SK-N-SH treated with all-trans-retinoic acid at 6 μM for 48 hours (cell line): ENCODE data around the gene CBL.
A peak's percentile ranks its signal among the peaks of the same experiment; 100 is the strongest.

ENCODE experiments used
- ATAC-seq: fragments of 200-7000 bp; cut with Tn5 transposase; 3 replicates; pipeline ENCODE4 v1.9.1; 2020; ENCODE audit warnings: mild to moderate bottlenecking, moderate library complexity
- ARNTL ChIP-seq: fragments of 450-650 bp; formaldehyde crosslinking; IDR thresholded peaks from 2 replicates; pipeline ENCODE4 v1.5.0; 2020; ENCODE audit warnings: low read depth, mild to moderate bottlenecking, moderate library complexity, borderline replicate concordance
- CSDC2 ChIP-seq: fragments of 250-450 bp; sonication (Bioruptor Pico); IDR thresholded peaks from 2 replicates; pipeline ENCODE4 v1.5.0; 2020; ENCODE audit warnings: mild to moderate bottlenecking, moderate library complexity
- ESRRG ChIP-seq: fragments of 250-450 bp; sonication (Bioruptor Pico); IDR thresholded peaks from 2 replicates; pipeline ENCODE4 v1.6.1; 2021; ENCODE audit warnings: mild to moderate bottlenecking
- GLIS3 ChIP-seq: fragments of 250-450 bp; sonication (Bioruptor Pico); IDR thresholded peaks from 2 replicates; pipeline ENCODE4 v1.5.0; 2020; ENCODE audit warnings: mild to moderate bottlenecking, moderate library complexity
- OSR1 ChIP-seq: fragments of 250-450 bp; sonication (Bioruptor Pico); IDR thresholded peaks from 2 replicates; pipeline ENCODE4 v1.8.0; 2022; ENCODE audit warnings: moderate library complexity, mild to moderate bottlenecking, inconsistent platforms
- PPARA ChIP-seq: fragments of 250-450 bp; sonication (Bioruptor Pico); IDR thresholded peaks from 2 replicates; pipeline ENCODE4 v1.5.0; 2020; ENCODE audit warnings: mild to moderate bottlenecking, borderline replicate concordance
- RARB ChIP-seq: fragments of 250-450 bp; sonication (Bioruptor Pico); IDR thresholded peaks from 2 replicates; pipeline ENCODE4 v1.8.0; 2021; ENCODE audit warnings: mild to moderate bottlenecking, moderate library complexity
- SNAI2 ChIP-seq: fragments of 250-450 bp; sonication (Bioruptor Pico); IDR thresholded peaks from 2 replicates; pipeline ENCODE4 v1.5.0; 2020; ENCODE audit warnings: mild to moderate bottlenecking, moderate library complexity
- TCF4 ChIP-seq: fragments of 250-450 bp; sonication (Bioruptor Pico); IDR thresholded peaks from 2 replicates; pipeline ENCODE4 v1.8.0; 2021; ENCODE audit warnings: mild to moderate bottlenecking, moderate library complexity, borderline replicate concordance
- TOX ChIP-seq: fragments of 250-450 bp; sonication (Bioruptor Pico); IDR thresholded peaks from 2 replicates; pipeline ENCODE4 v1.8.0; 2021; ENCODE audit warnings: mild to moderate bottlenecking, moderate library complexity, borderline replicate concordance
- ZC3H10 ChIP-seq: fragments of 250-450 bp; sonication (Bioruptor Pico); IDR thresholded peaks from 2 replicates; pipeline ENCODE4 v1.5.1; 2021; ENCODE audit warnings: mild to moderate bottlenecking, moderate library complexity
- ZFP3 ChIP-seq: fragments of 250-450 bp; sonication (Bioruptor Pico); IDR thresholded peaks from 2 replicates; pipeline ENCODE4 v1.5.0; 2020; ENCODE audit warnings: mild to moderate bottlenecking, moderate library complexity
- ZFP30 ChIP-seq: fragments of 450-650 bp; formaldehyde crosslinking; IDR thresholded peaks from 2 replicates; pipeline ENCODE4 v1.5.0; 2022; ENCODE audit warnings: mild to moderate bottlenecking, moderate library complexity
- ZNF565 ChIP-seq: fragments of 450-650 bp; formaldehyde crosslinking; conservative IDR thresholded peaks from 2 replicates; pipeline ENCODE4 v1.5.0; 2020; ENCODE audit warnings: low read depth, mild to moderate bottlenecking, moderate library complexity
- ZNF70 ChIP-seq: fragments of 450-650 bp; formaldehyde crosslinking; IDR thresholded peaks from 2 replicates; pipeline ENCODE4 v1.5.0; 2020; ENCODE audit warnings: mild to moderate bottlenecking, moderate library complexity
- ZNF8 ChIP-seq: fragments of 450-650 bp; formaldehyde crosslinking; IDR thresholded peaks from 2 replicates; pipeline ENCODE4 v1.5.0; 2020; ENCODE audit warnings: mild to moderate bottlenecking, moderate library complexity
- TF ChIP-seq, protein P1 (sequence below): fragments of 250-450 bp; sonication (Bioruptor Pico); IDR thresholded peaks from 2 replicates; pipeline ENCODE4 v1.8.0; 2020; ENCODE audit warnings: mild to moderate bottlenecking, moderate library complexity, borderline replicate concordance
- TF ChIP-seq, protein P2 (sequence below): fragments of 250-450 bp; sonication (Bioruptor Pico); IDR thresholded peaks from 2 replicates; pipeline ENCODE4 v1.8.0; 2021; ENCODE audit warnings: low read depth, mild to moderate bottlenecking, moderate library complexity, borderline replicate concordance
- TF ChIP-seq, protein P3 (sequence below): fragments of 250-450 bp; sonication (Bioruptor Pico); IDR thresholded peaks from 2 replicates; pipeline ENCODE4 v1.5.0; 2020; ENCODE audit warnings: mild to moderate bottlenecking, moderate library complexity
- TF ChIP-seq, protein P4 (sequence below): fragments of 250-450 bp; sonication (Bioruptor Pico); IDR thresholded peaks from 2 replicates; pipeline ENCODE4 v1.5.1; 2020; ENCODE audit warnings: low read depth, mild to moderate bottlenecking, moderate library complexity

Gene CBL

DNA sequence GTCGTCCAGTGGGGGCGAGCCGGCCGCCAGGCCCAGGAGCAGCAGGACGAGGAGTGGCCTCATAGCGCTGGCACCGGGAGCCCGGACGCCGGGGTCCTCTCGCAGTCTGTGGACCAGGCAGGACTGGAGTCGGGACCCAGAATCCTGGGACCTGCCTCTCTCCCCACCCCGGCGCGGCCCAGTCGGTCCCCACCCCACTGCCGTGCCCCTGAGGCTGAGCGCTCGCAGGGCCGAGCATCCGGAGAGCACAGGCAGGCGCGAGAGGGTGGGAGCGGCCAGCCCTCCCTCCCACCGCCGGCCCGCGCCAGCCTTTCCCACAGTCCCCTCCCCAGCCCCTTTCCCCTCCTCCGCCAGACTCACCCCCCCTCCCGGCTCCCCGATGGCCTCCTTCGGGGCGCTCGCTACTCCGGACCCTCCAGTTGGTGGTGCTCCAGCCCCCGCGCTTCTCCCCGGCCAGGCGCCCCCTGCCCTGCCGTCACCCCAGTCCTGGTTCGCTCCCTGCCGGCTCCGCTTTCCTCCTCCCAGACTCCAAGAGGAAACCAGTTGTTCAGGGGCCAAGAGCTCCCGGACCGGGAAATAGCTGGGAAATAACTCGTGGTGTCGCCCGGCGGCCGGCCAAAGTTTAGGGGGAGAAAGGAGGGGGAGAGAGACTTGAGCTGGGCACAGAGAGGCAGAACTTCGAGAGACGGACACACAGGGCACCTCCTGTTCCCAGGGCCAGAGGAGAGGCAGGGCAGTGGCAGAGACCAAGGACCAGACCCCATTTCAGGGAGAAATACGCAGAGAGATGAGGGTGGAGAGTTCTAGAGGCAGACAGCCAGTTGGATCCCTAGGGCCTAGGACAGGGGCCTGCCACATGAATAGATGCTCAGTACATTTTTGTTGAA is 134.4 kb downstream of the CBL start, which contains the start of gene C1QTNF5:
C1QTNF5 (minus strand) TSS at position 549 of the 887 bp plus-strand sequence; CDS start at position 63, 486 bp downstream.
- TF ChIP-seq, protein P1, sequence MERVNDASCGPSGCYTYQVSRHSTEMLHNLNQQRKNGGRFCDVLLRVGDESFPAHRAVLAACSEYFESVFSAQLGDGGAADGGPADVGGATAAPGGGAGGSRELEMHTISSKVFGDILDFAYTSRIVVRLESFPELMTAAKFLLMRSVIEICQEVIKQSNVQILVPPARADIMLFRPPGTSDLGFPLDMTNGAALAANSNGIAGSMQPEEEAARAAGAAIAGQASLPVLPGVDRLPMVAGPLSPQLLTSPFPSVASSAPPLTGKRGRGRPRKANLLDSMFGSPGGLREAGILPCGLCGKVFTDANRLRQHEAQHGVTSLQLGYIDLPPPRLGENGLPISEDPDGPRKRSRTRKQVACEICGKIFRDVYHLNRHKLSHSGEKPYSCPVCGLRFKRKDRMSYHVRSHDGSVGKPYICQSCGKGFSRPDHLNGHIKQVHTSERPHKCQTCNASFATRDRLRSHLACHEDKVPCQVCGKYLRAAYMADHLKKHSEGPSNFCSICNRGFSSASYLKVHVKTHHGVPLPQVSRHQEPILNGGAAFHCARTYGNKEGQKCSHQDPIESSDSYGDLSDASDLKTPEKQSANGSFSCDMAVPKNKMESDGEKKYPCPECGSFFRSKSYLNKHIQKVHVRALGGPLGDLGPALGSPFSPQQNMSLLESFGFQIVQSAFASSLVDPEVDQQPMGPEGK (CRISPR knock-in tag) = no peak
- TF ChIP-seq, protein P2, sequence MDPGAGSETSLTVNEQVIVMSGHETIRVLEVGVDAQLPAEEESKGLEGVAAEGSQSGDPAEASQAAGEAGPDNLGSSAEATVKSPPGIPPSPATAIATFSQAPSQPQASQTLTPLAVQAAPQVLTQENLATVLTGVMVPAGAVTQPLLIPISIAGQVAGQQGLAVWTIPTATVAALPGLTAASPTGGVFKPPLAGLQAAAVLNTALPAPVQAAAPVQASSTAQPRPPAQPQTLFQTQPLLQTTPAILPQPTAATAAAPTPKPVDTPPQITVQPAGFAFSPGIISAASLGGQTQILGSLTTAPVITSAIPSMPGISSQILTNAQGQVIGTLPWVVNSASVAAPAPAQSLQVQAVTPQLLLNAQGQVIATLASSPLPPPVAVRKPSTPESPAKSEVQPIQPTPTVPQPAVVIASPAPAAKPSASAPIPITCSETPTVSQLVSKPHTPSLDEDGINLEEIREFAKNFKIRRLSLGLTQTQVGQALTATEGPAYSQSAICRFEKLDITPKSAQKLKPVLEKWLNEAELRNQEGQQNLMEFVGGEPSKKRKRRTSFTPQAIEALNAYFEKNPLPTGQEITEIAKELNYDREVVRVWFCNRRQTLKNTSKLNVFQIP (CRISPR knock-in tag) = no peak
- TF ChIP-seq GLIS3 (CRISPR knock-in tag) = no peak
- no peak for TF ChIP-seq ZNF8 (CRISPR knock-in tag)
- TF ChIP-seq ZNF70 (CRISPR knock-in tag) = no peak
- no peak for TF ChIP-seq ARNTL (CRISPR knock-in tag)
- TF ChIP-seq ZC3H10 (CRISPR knock-in tag) = no peak
- no peak for TF ChIP-seq PPARA (CRISPR knock-in tag)
- TF ChIP-seq, protein P3, sequence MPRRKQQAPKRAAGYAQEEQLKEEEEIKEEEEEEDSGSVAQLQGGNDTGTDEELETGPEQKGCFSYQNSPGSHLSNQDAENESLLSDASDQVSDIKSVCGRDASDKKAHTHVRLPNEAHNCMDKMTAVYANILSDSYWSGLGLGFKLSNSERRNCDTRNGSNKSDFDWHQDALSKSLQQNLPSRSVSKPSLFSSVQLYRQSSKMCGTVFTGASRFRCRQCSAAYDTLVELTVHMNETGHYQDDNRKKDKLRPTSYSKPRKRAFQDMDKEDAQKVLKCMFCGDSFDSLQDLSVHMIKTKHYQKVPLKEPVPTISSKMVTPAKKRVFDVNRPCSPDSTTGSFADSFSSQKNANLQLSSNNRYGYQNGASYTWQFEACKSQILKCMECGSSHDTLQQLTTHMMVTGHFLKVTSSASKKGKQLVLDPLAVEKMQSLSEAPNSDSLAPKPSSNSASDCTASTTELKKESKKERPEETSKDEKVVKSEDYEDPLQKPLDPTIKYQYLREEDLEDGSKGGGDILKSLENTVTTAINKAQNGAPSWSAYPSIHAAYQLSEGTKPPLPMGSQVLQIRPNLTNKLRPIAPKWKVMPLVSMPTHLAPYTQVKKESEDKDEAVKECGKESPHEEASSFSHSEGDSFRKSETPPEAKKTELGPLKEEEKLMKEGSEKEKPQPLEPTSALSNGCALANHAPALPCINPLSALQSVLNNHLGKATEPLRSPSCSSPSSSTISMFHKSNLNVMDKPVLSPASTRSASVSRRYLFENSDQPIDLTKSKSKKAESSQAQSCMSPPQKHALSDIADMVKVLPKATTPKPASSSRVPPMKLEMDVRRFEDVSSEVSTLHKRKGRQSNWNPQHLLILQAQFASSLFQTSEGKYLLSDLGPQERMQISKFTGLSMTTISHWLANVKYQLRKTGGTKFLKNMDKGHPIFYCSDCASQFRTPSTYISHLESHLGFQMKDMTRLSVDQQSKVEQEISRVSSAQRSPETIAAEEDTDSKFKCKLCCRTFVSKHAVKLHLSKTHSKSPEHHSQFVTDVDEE (CRISPR knock-in tag) = no peak
- TF ChIP-seq OSR1 (CRISPR knock-in tag) = no peak
- TF ChIP-seq ESRRG (CRISPR knock-in tag) = no peak
- TF ChIP-seq ZNF565 (CRISPR knock-in tag) = no peak
- ATAC-seq = peak; percentile 18

DNA sequence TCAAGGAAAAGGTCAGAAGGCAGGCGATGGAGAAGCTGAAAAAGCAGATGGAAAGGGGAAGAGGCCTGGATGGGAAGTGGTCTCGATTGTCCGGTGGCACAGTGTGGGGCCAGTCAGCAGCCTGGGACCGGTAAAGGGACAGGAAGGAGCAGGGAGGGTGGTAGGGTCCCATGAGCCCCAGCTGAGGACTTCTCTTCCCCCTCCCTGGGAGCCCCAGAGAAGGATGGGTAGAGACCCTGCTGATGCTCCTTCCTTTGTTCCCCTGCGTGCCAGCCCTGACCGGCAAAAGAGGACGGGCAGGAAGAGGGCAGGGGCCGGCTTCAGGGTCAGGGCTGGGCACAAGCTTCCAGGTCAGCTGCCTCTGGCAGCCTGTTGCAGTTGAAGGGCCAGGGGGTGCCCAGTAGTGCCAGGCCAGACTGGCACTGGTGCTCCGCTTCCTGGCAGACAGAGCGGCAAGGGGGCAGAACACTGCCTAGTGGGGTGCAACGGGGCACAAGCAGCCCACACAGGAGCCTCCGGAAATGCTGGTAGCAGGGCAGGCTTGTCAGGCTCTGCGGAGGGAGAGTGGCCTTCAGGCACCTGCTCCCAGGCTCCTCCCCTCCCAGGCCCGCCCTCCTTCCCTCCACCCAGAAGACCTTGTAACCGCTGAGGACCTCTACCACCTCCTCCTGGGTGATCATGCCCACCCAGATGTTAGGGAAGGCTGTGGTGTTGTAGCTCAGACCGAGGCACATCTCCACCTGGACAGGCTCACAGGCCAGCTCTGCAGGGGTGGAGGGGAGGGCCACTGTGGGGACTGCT is 135.3 kb downstream of the CBL start:
- TF ChIP-seq TCF4 (CRISPR knock-in tag) (no peak), CSDC2 (CRISPR knock-in tag) (no peak), SNAI2 (CRISPR knock-in tag) (no peak), ZFP30 (CRISPR knock-in tag) (no peak), OSR1 (CRISPR knock-in tag) (no peak)
- ATAC-seq = no peak

DNA sequence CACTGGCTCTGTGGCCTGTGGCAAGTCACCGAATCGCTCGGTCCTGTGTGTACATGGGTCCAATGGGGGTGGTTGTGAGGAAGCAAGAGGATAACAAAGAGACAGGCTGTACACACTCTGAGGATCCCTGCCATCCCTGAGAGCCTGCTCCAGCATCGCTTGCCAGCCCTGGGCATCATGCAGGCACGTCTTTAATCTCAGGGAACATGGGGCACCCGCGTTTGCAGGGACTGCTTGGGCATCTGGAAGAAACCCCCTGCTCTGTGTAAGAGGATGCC is 135.8 kb downstream of the CBL start:
- no peak for TF ChIP-seq TOX (CRISPR knock-in tag)
- TF ChIP-seq, protein P3 (CRISPR knock-in tag) = no peak
- TF ChIP-seq SNAI2 (CRISPR knock-in tag) = no peak
- TF ChIP-seq GLIS3 (CRISPR knock-in tag) = no peak
- no peak for TF ChIP-seq ZFP30 (CRISPR knock-in tag)
- TF ChIP-seq CSDC2 (CRISPR knock-in tag) = no peak
- no peak for TF ChIP-seq ZNF70 (CRISPR knock-in tag)
- TF ChIP-seq OSR1 (CRISPR knock-in tag) = no peak
- no peak for TF ChIP-seq ZFP3 (CRISPR knock-in tag)
- TF ChIP-seq ZNF565 (CRISPR knock-in tag) = no peak
- TF ChIP-seq, protein P4, sequence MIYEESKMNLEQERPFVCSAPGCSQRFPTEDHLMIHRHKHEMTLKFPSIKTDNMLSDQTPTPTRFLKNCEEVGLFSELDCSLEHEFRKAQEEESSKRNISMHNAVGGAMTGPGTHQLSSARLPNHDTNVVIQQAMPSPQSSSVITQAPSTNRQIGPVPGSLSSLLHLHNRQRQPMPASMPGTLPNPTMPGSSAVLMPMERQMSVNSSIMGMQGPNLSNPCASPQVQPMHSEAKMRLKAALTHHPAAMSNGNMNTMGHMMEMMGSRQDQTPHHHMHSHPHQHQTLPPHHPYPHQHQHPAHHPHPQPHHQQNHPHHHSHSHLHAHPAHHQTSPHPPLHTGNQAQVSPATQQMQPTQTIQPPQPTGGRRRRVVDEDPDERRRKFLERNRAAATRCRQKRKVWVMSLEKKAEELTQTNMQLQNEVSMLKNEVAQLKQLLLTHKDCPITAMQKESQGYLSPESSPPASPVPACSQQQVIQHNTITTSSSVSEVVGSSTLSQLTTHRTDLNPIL = no peak
- TF ChIP-seq RARB (CRISPR knock-in tag) = no peak
- no peak for TF ChIP-seq PPARA (CRISPR knock-in tag)
- TF ChIP-seq, protein P1 (CRISPR knock-in tag) = no peak

More for the DNA sequence above, 135.8 kb downstream of the CBL start:
- no peak for ATAC-seq
